Measurements from ENCODE around the gene MYD88. TPM values are rescaled to one million over a fixed set of nuclear protein-coding genes. Genes with fewer than 3 reads are reported as not detected.
A peak's percentile ranks its signal among the peaks of the same experiment; 100 is the strongest.
"Not testable (repeated sequence)": the region's sequence is repeated elsewhere in the genome, so short reads cannot be mapped to it uniquely, and the experiment has no call there.

MYD88 gene
- total RNA-seq, 8 experiments from 2014 or later = 0.76 to 24.4 (median 9.3) TPM

DNA sequence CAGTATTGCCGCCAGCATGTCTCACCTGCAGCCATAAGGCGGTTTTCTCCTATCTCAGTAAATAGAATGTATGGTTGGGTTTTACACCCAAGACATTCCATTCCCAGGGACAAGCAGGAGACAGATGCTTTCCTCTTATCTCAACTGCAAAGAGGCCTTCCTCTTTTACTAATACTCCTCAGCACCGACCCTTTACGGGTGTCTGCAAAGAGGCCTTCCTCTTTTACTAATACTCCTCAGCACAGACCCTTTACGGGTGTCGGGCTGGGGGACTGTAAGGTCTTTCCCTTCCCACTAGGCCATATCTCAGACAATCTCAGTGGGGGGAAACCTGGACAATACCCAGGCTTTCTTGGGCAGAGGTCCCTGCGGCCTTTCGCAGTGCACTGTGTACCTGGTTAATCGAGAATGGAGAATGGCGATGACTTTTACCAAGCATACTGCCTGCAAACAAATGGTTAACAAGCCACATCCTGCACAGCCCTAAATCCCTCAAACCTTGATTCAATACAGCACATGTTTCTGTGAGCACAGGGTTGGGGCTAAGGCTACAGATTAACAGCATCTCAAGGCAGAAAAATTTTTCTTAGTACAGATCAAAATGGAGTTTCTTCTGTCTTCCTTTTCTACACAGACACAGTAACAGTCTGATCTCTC, 2.7 kb upstream of the MYD88 start:
- H3K27ac ChIP-seq = not testable (repeated sequence)
- peak overlapping the region; percentile 78 to 97 (median 88) for H3K4me3 ChIP-seq
- WGBS, 10 experiments = 56 to 100% (median 72%) methylated on average over 1 to 8 of the region's 10 CpGs; no CpG with 5 or more reads in 2 of the 10 experiments

DNA sequence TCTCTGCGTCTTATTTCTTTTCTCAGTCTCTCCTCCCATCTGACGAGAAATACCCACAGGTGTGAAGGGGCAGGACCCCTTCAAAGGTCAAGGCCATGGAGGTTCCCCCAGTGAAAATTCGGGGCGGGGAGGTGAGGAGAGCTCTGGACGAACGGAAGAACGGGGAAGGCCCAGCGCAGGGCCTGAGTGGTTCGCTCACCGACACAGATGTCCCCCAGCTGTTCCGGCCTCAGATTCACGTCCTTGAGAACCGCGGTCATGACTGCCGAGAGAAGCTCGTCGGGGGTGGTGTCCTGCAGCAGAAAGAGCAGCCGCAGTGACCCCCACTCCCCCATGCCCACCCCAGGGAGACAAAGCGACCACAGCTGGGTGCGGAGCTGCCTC, 2.1 kb upstream of the MYD88 start:
- Histone ChIP-seq H3K4me1 (replicated peaks in 1 of 2) (peaks cover 12 to 16% of the 10 kb centered on the region in 2 donors), H3K4me3 (peak overlapping the region; percentile 78 to 97 (median 88)), H3K27ac (peak overlapping the region; percentile 42 to 64)
- ATAC-seq (replicated peaks in 6 of 8) = peak in 6 of 8 experiments; percentile 0 to 12 (median 3)
- WGBS, 10 experiments = 0 to 17% (median 4%) methylated on average over 1 to 18 of the region's 20 CpGs; no CpG with 5 or more reads in 5 of the 10 experiments
- in situ Hi-C loops (cut with MboI; ENCODE audit: low pct_unique_long_range_greater_than_20kb in 2 of 9, low sequenced_read_pairs in 9 of 9, unreplicated experiment in 9 of 9) = no loop called here

More for the DNA sequence above, 2.7 kb upstream of the MYD88 start:
- peaks cover 12 to 16% of the 10 kb centered on the region in 2 donors for H3K4me1 ChIP-seq (replicated peaks in 1 of 2)
- in situ Hi-C loops (cut with MboI; ENCODE audit: low pct_unique_long_range_greater_than_20kb in 2 of 9, low sequenced_read_pairs in 9 of 9, unreplicated experiment in 9 of 9); ATAC-seq (replicated peaks in 6 of 8): not testable (repeated sequence)

DNA sequence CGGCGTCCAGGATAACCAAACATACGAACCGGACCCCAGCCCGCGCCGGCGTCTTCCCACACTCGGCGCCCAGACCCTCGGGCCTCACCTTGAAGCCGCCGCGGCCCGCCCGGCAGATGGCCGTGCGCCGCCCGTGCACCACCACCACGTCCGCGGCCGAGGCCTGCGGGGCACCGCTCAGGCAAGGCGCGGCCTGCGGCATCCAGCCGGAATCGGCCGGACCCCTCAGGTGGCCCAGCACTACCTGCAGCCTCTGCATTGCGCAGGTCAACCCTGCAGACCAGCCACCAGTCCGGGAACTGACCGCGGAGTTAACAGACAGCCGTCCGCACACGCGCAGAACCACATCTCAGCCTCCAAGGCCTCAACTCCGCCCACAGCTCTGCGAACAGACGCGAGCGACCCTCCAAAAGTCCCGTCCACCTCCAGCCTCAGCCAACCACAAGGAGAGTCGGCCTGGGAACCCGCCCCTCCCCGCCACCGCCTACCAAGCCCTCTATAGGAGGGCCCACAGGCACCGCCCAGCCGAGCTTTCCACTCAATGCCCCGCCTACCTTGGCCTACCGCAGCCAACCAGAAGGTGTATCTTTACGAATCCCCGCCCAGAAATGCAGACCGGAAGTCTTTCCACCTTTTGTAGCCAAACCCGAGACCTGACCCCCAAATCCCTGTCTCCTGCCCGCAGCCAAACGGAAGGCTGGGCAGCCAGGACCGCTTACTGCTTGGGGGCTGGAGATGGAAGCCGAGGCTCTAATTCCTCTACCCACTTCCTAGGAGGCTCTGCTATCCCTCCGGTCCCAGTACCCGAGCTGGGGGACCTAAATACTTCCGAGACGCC, 1.5 kb upstream of the MYD88 start, which contains the start of gene ACAA1:
TSS of gene ACAA1 (minus strand) at position 351 of the 838 bp plus-strand sequence. CDS start at position 259, 92 bp downstream.
- peak within 1 kb of the TSS; percentile 78 to 97 (median 88) for H3K4me3 ChIP-seq
- in situ Hi-C loops (cut with MboI; ENCODE audit: low pct_unique_long_range_greater_than_20kb in 2 of 9, low sequenced_read_pairs in 9 of 9, unreplicated experiment in 9 of 9) = no loop called here
- peaks cover 12 to 16% of the 10 kb centered on the region in 2 donors for H3K4me1 ChIP-seq (replicated peaks in 1 of 2)
- WGBS, 10 experiments = 0 to 3% (median 0%) methylated on average over 1 to 11 of the region's 66 CpGs; no CpG with 5 or more reads in 4 of the 10 experiments
- ATAC-seq (replicated peaks in 6 of 8) = peak; percentile 82 to 98 (median 97)
- peak within 1 kb of the TSS; percentile 42 to 64 for H3K27ac ChIP-seq

DNA sequence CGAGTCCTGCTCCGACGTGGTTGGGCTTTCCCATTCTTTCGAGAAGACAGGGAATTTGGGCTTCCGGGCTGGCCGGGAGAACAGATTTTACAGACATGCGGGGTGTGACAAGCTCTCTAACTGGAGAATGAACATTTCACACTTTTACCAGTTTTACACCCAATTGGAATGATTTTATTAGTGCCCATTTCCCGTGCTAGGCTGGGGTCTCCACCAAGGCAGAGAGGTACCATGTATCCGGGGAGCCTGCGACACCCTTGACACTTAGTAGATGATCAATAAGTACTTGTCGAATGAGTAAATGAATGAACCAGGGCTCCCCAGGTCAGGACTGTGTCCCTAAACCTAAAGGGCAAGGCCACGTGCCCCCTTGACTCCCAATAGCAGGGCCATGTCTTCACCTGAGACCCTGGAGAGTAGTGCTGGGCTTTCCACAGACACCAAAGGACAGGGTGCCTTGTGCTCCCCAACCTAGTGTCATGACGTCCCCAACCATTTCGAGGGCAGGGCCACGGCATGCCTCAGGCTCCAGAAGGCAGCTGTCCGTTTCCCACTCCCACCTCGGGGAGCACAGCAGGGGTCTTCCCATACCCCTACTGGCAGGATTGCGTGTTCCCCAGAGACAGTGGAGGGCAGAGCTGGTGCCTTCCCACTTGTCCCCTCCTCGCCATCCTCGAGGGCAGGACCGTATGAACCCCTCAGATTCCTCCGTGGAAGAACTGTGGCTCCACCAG, 679 bp upstream of the MYD88 start:
- WGBS, 10 experiments = 0 to 67% (median 21%) methylated on average over 2 to 13 of the region's 22 CpGs; no CpG with 5 or more reads in 1 of the 10 experiments
- in situ Hi-C loops (cut with MboI; ENCODE audit: low pct_unique_long_range_greater_than_20kb in 2 of 9, low sequenced_read_pairs in 9 of 9, unreplicated experiment in 9 of 9) = no loop called here
- peak in 1 of 8 experiments; percentile 20 for ATAC-seq (replicated peaks in 6 of 8)
- Histone ChIP-seq H3K4me3 (peak overlapping the region; percentile 78 to 97 (median 88)), H3K27ac (peak overlapping the region; percentile 30 to 57), H3K4me1 (replicated peaks in 1 of 2) (peaks cover 12 to 16% of the 10 kb centered on the region in 2 donors)

DNA sequence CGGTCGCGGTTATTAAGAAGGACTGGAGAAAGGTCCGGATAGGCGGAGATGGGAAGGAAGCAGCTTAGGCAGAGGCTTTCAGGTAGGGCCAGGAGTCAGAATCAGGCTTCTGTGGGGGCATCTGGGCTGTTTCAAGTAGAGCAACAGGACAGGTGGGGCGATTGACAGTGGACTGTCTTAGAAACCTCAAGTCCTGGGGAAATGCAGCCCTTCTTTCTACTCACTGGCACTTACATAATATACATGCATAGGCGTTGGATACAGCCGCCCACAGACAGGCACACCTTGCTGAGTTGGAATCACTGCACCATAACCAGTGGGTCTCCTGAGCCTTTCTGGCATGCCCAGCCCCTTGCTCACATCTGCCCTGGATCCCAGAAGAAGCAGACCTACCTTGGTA, 730 bp downstream of the MYD88 start:
- in situ Hi-C loops (cut with MboI; ENCODE audit: low pct_unique_long_range_greater_than_20kb in 2 of 9, low sequenced_read_pairs in 9 of 9, unreplicated experiment in 9 of 9) = no loop called here
- Histone ChIP-seq H3K27ac (no peak overlapping the region), H3K4me3 (peak overlapping the region; percentile 10 to 41 (median 40)), H3K4me1 (replicated peaks in 1 of 2) (peaks cover 12 to 16% of the 10 kb centered on the region in 2 donors)
- ATAC-seq (replicated peaks in 6 of 8) = no peak
- 28 to 33% methylated on average over 3 to 4 of the region's 8 CpGs; no CpG with 5 or more reads in 8 of the 10 experiments for WGBS, 10 experiments

DNA sequence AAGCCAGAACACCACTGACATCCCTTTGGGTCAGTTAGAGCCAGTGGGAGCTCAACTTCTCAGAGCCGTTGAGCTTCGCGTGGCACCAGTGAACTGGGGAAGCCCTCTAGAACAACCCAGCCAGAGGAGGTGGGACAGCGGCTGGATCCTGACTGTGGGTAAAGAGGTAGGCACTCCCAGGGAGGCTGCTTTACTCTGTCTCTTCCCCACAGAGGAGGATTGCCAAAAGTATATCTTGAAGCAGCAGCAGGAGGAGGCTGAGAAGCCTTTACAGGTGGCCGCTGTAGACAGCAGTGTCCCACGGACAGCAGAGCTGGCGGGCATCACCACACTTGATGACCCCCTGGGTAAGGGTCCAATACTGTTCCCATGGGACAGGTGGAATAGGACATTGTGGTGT, 1.2 kb downstream of the MYD88 start:
- Histone ChIP-seq H3K4me1 (replicated peaks in 1 of 2) (peaks cover 12 to 16% of the 10 kb centered on the region in 2 donors), H3K27ac (no peak overlapping the region), H3K4me3 (peak overlapping the region in 1 of 5 donors; percentile 41)
- in situ Hi-C loops (cut with MboI; ENCODE audit: low pct_unique_long_range_greater_than_20kb in 2 of 9, low sequenced_read_pairs in 9 of 9, unreplicated experiment in 9 of 9) = no loop called here
- 90 to 100% (median 99%) methylated on average over 1 to 6 of the region's 7 CpGs; no CpG with 5 or more reads in 4 of the 10 experiments for WGBS, 10 experiments
- ATAC-seq (replicated peaks in 6 of 8) = no peak

DNA sequence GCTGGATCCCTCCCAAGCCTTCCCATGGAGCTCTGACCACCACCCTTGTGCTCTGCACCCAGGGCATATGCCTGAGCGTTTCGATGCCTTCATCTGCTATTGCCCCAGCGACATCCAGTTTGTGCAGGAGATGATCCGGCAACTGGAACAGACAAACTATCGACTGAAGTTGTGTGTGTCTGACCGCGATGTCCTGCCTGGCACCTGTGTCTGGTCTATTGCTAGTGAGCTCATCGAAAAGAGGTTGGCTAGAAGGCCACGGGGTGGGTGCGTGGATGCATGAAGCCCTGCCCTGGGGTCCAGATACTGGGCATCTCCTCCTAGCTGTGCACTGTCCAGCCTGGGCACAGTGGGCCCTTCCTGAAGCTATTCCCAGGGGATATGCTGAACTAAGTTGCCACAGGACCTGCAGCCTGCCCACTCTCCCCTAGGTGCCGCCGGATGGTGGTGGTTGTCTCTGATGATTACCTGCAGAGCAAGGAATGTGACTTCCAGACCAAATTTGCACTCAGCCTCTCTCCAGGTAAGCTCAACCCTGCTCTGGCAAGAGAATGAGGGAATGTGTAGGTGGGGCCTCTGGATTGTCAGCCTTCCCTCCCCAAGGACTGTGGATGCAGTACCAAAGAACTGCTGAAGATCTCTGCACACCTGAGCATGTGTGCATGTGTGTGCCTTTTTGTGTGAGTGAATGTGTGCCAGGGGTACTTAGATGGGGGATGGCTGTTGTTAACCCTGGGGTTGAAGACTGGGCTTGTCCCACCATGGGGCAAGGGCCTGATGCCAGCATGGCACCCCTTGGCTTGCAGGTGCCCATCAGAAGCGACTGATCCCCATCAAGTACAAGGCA, 2.1 kb downstream of the MYD88 start:
- in situ Hi-C loops (cut with MboI; ENCODE audit: low pct_unique_long_range_greater_than_20kb in 2 of 9, low sequenced_read_pairs in 9 of 9, unreplicated experiment in 9 of 9) = no loop called here
- 67 to 100% (median 90%) methylated on average over 1 to 6 of the region's 13 CpGs; no CpG with 5 or more reads in 3 of the 10 experiments for WGBS, 10 experiments

DNA sequence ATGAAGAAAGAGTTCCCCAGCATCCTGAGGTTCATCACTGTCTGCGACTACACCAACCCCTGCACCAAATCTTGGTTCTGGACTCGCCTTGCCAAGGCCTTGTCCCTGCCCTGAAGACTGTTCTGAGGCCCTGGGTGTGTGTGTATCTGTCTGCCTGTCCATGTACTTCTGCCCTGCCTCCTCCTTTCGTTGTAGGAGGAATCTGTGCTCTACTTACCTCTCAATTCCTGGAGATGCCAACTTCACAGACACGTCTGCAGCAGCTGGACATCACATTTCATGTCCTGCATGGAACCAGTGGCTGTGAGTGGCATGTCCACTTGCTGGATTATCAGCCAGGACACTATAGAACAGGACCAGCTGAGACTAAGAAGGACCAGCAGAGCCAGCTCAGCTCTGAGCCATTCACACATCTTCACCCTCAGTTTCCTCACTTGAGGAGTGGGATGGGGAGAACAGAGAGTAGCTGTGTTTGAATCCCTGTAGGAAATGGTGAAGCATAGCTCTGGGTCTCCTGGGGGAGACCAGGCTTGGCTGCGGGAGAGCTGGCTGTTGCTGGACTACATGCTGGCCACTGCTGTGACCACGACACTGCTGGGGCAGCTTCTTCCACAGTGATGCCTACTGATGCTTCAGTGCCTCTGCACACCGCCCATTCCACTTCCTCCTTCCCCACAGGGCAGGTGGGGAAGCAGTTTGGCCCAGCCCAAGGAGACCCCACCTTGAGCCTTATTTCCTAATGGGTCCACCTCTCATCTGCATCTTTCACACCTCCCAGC, 2.9 kb downstream of the MYD88 start:
- no peak for ATAC-seq (replicated peaks in 6 of 8)

More for the DNA sequence above, 2.1 kb downstream of the MYD88 start:
- no peak for ATAC-seq (replicated peaks in 6 of 8)
- Histone ChIP-seq H3K4me1 (replicated peaks in 1 of 2) (peaks cover 9 to 15% of the 10 kb centered on the region in 2 donors), H3K4me3 (no peak overlapping the region), H3K27ac (no peak overlapping the region)

DNA sequence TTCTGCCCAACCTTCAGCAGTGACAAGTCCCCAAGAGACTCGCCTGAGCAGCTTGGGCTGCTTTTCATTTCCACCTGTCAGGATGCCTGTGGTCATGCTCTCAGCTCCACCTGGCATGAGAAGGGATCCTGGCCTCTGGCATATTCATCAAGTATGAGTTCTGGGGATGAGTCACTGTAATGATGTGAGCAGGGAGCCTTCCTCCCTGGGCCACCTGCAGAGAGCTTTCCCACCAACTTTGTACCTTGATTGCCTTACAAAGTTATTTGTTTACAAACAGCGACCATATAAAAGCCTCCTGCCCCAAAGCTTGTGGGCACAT, 3.5 kb downstream of the MYD88 start:
- 50 to 100% (median 80%) methylated on average over 1 of the region's 2 CpGs; no CpG with 5 or more reads in 5 of the 10 experiments for WGBS, 10 experiments
- no peak for ATAC-seq (replicated peaks in 6 of 8)
- peaks cover 6 to 11% of the 10 kb centered on the region in 2 donors for H3K4me1 ChIP-seq (replicated peaks in 1 of 2)
- in situ Hi-C loops (cut with MboI; ENCODE audit: low pct_unique_long_range_greater_than_20kb in 2 of 9, low sequenced_read_pairs in 9 of 9, unreplicated experiment in 9 of 9) = no loop called here
- H3K4me3 ChIP-seq = no peak overlapping the region
- no peak overlapping the region for H3K27ac ChIP-seq

More for the DNA sequence above, 2.9 kb downstream of the MYD88 start:
- H3K4me1 ChIP-seq (replicated peaks in 1 of 2) = peaks cover 6 to 11% of the 10 kb centered on the region in 2 donors
- H3K27ac ChIP-seq = no peak overlapping the region
- WGBS, 10 experiments = 60 to 86% (median 81%) methylated on average over 1 to 3 of the region's 7 CpGs; no CpG with 5 or more reads in 4 of the 10 experiments
- in situ Hi-C loops (cut with MboI; ENCODE audit: low pct_unique_long_range_greater_than_20kb in 2 of 9, low sequenced_read_pairs in 9 of 9, unreplicated experiment in 9 of 9) = no loop called here
- no peak overlapping the region for H3K4me3 ChIP-seq

DNA sequence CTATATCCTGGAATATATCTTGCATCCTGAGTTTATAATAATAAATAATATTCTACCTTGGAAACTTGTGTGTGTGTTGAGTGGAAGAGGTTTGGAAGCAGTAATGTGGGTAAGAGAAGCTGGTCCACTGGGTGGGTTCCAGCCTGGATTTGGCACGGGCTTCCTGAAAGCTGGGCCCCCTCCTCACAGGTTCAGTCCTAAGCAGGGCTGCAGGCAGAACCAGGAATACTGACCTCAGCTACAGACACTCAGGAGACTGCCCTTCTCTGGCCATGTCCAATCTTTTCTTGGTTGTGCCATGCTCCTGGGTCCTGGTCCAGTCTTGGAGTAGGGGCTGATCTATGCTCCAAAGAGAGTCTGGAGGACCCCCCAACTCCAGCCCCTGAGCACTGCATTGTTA, 4.5 kb downstream of the MYD88 start:
- in situ Hi-C loops (cut with MboI; ENCODE audit: low pct_unique_long_range_greater_than_20kb in 2 of 9, low sequenced_read_pairs in 9 of 9, unreplicated experiment in 9 of 9) = no loop called here
- Histone ChIP-seq H3K4me1 (replicated peaks in 1 of 2) (peaks cover 6 to 9% of the 10 kb centered on the region in 2 donors), H3K27ac (no peak overlapping the region), H3K4me3 (no peak overlapping the region)
- no peak for ATAC-seq (replicated peaks in 6 of 8)
- 75 to 100% (median 94%) methylated on average over 1 of the region's 1 CpG; no CpG with 5 or more reads in 6 of the 10 experiments for WGBS, 10 experiments

DNA sequence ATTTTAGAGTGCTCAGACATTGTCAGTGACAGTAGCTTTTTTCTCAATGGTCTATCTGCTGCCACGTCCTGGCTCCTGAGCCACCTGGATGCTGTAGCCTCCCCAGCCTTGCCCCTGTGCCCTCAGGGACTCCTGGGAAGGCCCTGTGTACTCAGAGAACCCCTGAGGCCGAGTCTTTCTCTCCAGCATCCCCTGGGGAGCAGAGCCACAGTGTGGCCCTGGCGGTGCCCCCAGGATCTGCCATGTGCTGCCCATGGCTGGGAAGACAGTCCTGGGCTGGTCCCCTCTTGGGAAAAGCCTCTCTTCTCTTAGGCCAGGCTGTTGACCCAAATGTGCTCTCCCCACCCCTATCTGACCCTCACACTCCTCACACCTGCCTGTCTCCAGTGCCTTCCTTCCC, 5.0 kb downstream of the MYD88 start:
- WGBS, 10 experiments = 40 to 80% (median 73%) methylated on average over 1 to 2 of the region's 3 CpGs; no CpG with 5 or more reads in 6 of the 10 experiments
- ATAC-seq (replicated peaks in 6 of 8) = no peak
- in situ Hi-C loops (cut with MboI; ENCODE audit: low pct_unique_long_range_greater_than_20kb in 2 of 9, low sequenced_read_pairs in 9 of 9, unreplicated experiment in 9 of 9) = no loop called here
- H3K27ac ChIP-seq = no peak overlapping the region
- no peak overlapping the region for H3K4me3 ChIP-seq
- peaks cover 5 to 6% of the 10 kb centered on the region in 2 donors for H3K4me1 ChIP-seq (replicated peaks in 1 of 2)
